GM21529 (cell line): ENCODE results near the gene JADE2.
"Not testable (repeated sequence)": the region's sequence is repeated elsewhere in the genome, so short reads cannot be mapped to it uniquely, and the experiment has no call there.

ENCODE experiments used
- ATAC-seq: cut with Tn5 transposase; IDR thresholded peaks from one replicate; pipeline ENCODE4 v1.9.1; 2021; ENCODE audit not compliant: unreplicated experiment

JADE2 gene

GRCh38 chr5:134507452-134507851 is 18.0 kb upstream of the JADE2 start:
- no peak for ATAC-seq

- ATAC-seq, result no peak
These were observed 16.8 kb upstream of the JADE2 start for GRCh38 chr5:134508521-134509195.

DNA sequence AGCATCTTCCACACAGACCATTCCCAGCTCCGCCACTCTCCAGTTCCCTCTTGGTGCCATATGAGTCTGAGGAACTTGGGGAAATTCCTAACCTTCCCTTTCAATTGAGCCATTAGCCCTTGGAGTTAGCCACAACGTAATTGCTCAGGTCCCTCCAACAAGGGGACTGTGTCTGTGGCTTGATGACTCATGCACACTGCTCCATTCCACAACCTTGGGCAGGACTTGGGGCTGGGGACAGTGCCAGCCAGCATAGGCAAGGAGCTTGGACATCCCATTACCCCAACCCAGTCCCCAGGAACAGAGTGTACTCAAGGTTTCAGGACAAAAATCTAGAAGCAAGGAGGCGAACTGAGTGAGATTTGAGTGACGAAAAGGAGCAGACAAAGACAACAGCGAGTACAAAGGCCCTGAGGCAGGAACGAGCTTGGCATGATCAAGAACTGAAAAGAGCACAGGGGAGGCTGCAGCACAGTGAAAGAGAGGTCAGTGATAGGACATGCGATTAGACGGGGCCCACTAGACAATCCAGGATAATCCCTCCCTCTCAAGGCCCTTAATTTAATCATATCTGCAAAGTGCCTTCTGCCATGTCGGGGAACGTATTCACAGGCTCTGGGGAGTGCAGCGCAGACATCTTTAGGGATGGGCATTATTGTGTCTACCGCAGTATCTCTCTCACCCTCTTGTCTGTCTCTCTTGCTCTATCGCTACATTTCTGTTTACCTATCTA is 16.0 kb upstream of the JADE2 start:
- no peak for ATAC-seq

DNA sequence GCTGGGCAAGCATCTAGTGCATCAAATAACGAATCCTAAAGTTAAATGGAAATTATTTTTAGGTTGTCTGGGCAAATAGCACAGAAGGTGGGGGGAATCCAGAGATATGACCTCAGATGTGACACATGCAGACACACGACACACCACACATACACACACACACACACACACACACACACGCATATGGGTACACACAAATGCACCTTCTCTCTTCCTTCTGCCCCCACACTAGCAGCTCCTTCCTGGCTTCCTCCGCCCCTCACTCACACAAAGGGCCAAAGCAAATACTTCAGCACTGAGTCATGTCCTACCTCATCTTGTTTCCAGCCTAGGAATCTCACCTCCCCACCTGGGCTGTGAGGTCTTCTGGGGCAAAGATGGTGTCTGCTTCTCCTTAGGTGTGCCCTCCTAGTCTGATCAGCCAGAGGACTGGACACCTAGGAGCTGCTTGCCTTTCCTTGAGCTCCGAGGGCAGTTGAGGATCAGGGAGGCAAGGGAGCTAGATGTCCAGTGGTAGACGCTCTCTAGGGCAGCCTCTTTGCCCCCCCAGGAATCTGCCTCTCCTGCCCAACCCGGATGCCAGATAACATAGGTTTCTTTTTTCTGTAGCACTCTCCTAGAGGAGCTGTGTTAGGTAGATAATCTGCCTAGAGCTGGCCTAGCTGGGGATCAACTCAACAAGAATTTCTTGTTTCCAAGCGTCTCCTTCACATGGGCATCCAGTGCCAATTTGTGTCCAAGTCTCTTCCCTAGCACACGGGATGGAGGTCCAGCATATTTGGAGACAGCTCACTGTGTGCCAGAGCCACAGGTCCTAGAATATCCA is 14.3 kb upstream of the JADE2 start:
- ATAC-seq, result no peak

- no peak for ATAC-seq
These were observed 13.4 kb upstream of the JADE2 start for GRCh38 chr5:134511796-134512660.

GRCh38 chr5:134512661-134512999 is 12.8 kb upstream of the JADE2 start:
- ATAC-seq, result no peak

DNA sequence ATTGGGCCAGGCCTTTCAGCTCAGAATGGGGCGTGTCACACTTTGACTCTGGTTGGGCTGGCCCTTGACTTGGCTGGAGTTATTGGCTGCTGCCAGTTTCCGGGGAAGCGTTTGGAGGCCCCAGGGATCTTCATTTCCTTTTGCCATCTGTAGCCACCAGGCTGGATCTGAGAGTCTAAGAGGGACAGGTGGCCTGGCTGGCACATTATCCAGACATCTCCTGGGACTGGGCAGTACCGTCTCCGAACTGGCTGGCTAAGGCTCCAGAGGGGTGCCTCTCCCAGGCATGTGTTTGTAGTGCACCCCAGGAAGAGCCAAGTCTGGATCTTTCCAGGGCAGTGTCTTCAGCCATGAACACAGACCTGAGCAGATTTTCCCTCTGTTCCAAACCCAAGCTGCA is 9.7 kb upstream of the JADE2 start:
- no peak for ATAC-seq

DNA sequence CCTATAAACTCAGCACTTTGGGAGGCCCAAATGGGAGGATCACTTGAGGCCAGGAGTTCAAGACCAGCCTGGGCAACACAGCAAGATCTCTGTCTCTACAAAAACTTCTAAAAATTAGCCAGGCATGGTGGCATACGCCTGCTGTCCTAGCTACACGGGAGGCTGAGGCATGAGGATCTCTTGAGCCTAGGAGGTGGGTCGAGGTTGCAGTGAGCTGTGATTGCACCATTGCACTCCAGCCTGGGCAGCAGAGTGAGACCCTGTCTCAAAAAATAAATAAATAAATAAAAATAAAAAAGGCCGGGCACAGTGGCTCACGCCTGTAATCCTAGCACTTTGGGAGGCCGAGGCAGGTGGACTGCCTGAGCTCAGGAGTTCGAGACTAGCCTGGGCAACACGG is 8.5 kb upstream of the JADE2 start:
- not testable (repeated sequence) for ATAC-seq

GRCh38 chr5:134517553-134517952 is 7.9 kb upstream of the JADE2 start:
- no peak for ATAC-seq

DNA sequence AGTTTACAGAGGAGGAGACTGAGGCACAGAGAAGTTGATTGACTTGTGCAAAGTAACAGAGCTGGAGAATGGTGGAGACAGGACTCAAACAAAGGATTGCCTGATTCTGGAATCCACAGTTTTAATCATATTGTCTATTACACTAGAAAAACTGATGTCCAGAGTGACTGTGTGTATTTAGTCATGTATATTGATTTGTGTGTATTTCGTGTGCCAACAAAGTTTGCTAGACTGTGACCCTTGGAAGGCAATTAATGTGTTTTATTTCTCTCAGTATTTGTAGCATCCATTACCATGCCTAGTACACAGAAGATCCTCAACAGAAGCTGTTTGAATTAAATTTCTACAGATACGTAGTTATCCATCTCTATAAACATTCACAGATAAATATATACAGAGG is 5.5 kb upstream of the JADE2 start:
- no peak for ATAC-seq

DNA sequence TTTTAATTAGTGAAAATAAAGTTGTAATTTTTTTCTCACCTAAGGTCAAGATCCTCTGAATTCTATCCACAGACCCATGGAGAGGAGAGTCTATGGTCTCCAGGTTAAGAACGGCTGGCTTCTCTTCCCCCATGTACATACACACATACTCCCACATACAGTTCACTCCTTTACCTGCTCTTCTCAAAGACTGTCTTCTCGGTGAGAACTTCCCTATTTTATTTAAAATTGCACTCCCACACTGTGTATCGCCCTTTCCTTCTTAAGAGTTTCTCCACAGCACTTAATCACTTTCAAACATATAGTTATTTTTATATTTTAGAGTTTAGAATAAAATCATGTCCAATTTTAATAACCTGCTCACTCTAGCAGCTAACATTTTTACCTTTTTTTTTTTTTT is 3.6 kb upstream of the JADE2 start:
- no peak for ATAC-seq

- ATAC-seq, result no peak
These were observed 1.8 kb upstream of the JADE2 start for GRCh38 chr5:134523543-134524271.

GRCh38 chr5:134524272-134524825 is 1.1 kb upstream of the JADE2 start:
- ATAC-seq, result no peak

DNA sequence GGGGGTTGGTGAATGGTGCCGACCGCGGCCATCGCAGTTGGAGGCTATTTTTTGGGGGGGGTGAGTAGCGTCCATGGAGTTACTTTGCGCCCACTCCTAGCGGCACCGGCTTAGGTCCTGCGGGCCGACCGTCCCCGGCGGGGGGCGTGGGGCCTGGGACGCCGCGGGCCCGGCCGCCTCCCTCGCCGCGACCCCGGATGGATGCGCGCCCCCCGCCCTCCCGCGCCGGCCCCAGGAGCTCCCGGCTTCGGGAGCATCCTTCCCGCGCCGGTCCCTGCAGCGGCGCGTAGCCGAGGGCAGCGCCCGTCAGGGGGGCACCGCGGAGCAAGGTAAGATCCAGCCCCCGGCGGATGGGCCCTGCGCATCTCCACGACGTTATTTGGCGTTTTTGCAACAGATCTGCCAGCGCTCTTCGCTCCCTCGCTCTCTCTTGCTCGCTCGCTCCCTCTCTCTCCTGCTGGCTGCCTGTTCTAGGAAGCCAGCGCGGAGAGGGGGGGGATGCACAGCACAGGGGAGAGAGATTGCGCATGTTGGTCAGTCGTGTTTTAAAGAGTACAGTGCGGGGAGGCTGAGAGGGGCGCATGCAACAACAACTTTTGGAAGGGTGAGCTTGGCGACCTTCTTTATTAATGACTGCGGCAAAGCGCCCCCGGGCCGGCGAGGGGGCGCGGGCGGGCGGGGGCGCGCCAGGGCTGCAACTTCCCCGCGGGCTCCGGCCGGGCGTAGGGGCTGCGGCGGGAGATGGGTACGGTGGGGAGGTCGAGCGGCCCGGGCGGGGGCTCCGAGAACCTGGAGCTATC is 413 bp downstream of the JADE2 start:
- ATAC-seq, result peak; percentile 13

- peak; percentile 25 for ATAC-seq
These were observed 1.1 kb downstream of the JADE2 start for GRCh38 chr5:134526483-134527155.

DNA sequence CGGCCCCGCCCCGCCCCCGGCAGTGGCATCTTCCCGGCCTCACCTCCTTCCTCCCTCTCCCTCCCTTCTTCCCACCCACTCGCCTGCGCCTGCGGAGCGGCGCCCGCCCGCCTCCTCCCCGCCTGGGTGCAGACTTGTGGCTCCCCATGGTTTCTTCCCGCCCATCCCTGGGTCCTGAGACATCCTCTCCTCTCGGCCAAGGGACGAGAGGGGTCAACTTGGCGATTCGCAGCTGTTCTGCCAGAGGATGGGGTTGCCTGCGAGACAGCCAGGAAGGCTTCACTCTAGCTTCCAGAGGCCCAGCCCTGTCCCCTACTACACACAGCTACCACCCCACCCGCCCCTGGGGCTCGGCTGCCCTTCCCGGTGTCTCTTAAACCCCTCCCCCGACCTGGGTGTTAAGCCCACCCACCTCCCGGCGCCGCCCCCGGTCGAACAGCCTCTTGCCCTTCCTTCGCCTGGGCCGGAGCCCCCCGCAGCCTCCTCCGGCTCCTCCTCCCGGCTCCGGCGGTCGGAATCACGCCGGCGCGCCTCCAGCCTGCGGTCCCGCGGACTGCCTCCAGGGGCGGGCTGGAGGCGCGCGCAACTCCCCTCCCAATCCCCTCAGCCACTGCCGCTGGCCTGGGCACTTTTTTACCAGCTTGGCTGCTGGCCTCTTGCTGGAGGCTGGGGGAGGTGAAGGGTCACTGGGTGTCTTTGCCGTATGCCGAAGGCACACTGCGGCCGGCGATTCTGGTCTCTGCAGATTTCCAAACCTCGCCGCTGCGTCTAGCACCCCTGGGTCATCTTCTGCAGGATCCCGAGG is 1.9 kb downstream of the JADE2 start:
- peak; percentile 48 for ATAC-seq

DNA sequence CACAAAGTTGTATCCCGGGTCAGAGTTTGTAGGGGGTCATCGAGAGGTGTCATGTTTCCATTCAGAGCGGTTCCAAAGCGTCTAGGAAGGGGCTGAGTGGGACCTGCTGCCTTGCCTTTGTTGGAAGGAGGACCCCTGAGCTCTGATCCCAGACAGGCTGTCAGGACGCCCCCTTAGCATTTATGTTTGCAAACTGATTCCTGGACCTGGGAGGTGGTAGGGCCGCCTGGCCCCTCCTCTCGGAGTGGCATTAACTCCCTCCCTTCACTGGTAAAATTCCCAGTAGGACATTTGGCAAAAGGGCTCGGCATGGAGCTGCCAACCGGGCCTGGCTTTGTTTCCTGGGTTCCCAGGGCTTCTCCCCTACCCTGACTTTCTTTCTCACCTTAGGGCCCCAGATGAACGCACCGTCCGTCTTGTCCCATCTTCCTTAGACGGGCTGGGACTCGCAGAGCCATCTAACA is 2.5 kb downstream of the JADE2 start:
- ATAC-seq, result no peak

- no peak for ATAC-seq
These were observed 3.1 kb downstream of the JADE2 start for GRCh38 chr5:134528556-134528955.
